DND-41 (cell line): ENCODE measurements around the gene HMX2.

Experiments used
- CTCF ChIP-seq: IDR thresholded peaks from 2 replicates; pipeline ENCODE4 v1.5.1; 2012; ENCODE audit warnings: borderline replicate concordance, low read length, moderate library complexity, mild to moderate bottlenecking; ENCODE audit not compliant: poor library complexity, severe bottlenecking; ENCODE audit errors: extremely low read depth
- EZH2 ChIP-seq: IDR thresholded peaks from 3 replicates; pipeline ENCODE4 v1.6.1; 2012; ENCODE audit warnings: borderline replicate concordance, low read depth, mild to moderate bottlenecking, moderate library complexity, low read length, inconsistent platforms; ENCODE audit not compliant: severe bottlenecking

GRCh38 chr10:123157210-123157609 is 9.3 kb downstream of the HMX2 start:
- TF ChIP-seq CTCF, result no peak
- no peak for TF ChIP-seq EZH2
